22Rv1 (cell line): ENCODE measurements around the gene NTRK3.

Experiments used
- H3K27ac ChIP-seq: fragments of 450-650 bp; 2 replicates; pipeline ENCODE4 v1.5.1; 2017
- ZFX ChIP-seq: fragments of 450-650 bp; IDR thresholded peaks from 2 replicates; pipeline ENCODE4 v1.6.1; 2017; ENCODE audit warnings: antibody characterized with exemption, borderline replicate concordance
- TF ChIP-seq, protein P1 (sequence below): fragments of 450-650 bp; IDR thresholded peaks from 2 replicates; pipeline ENCODE4 v1.5.1; 2017; ENCODE audit warnings: mild to moderate bottlenecking

The NTRK3 gene

DNA sequence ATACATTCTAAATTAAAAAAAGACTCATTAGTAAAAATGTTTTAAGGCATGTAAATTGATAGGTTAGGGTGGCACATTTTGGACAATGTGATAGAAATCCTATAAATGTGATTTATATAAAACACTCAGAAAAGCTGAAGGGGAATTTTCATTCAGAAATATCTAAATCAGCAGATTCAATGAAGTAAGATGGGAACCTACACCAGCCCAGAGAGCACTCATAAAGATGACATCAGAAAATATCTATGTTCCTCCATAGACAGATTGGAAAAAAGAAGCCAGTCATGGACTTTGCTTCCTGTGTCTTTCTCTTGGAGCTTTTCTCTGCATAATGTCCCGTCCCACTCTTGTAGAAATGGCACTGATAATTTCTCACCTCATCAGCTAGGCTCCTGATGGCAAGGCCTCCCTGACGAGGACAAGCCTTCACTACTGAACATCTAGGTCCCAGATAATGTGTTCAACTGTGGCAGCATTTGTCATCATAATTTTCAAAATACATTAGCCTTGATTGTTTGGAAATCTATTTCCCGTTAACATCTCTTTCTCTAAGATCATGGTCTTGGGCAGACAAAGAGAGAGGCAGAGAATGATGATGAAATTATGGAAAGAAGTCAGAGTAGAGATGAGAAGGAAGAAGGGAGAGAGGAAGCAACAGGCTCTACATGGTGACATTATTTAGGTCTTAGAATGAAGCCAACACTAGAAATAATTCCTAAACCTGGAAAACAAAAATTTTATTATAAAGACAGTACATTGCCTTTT lies 354.4 kb downstream of the NTRK3 start:
- H3K27ac ChIP-seq: no peak overlapping the region
- TF ChIP-seq ZFX: no peak
- TF ChIP-seq, protein P1, sequence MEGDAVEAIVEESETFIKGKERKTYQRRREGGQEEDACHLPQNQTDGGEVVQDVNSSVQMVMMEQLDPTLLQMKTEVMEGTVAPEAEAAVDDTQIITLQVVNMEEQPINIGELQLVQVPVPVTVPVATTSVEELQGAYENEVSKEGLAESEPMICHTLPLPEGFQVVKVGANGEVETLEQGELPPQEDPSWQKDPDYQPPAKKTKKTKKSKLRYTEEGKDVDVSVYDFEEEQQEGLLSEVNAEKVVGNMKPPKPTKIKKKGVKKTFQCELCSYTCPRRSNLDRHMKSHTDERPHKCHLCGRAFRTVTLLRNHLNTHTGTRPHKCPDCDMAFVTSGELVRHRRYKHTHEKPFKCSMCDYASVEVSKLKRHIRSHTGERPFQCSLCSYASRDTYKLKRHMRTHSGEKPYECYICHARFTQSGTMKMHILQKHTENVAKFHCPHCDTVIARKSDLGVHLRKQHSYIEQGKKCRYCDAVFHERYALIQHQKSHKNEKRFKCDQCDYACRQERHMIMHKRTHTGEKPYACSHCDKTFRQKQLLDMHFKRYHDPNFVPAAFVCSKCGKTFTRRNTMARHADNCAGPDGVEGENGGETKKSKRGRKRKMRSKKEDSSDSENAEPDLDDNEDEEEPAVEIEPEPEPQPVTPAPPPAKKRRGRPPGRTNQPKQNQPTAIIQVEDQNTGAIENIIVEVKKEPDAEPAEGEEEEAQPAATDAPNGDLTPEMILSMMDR: no peak

DNA sequence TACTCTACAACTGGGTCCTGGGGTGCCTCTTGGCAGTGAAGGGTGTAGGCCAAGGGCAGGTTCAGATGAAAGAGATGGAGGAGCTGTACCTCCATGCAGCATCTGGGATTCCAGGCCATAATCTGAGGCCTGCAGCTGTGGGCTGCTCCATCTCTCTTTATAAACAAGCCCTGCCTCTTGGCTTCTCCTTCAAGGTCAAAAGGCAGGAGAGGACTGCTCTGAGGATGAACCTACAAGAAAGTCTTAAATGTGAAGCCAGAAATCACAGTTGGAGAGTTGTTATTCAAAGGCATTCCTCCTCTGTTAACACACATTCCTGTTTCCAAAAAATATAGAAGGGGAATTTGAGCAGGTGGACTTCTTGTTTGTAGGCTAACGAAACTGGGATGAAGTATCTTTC lies 355.5 kb downstream of the NTRK3 start:
- H3K27ac ChIP-seq: no peak overlapping the region
- TF ChIP-seq ZFX: no peak
- TF ChIP-seq, protein P1: no peak

DNA sequence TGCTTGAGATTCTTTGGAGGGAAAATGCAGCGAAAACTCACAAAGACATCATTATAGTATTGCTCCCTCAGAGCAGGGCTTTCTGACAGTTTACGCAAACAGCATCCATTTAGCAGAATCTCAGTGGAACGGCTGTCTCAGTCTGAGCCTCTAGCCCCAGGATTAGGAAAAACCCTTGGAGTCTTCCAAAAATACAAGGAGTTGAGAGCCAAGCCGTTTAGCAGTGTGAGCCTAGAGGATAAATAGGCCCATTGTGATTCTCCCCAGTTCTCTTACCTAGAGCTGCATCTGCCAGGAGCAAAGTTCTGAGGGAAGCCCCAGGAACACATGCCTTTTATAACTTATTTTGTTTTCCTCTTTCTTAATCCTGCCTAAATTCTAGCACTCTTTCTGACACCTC lies 359.6 kb downstream of the NTRK3 start:
- no peak for TF ChIP-seq ZFX
- TF ChIP-seq, protein P1: no peak
- no peak overlapping the region for H3K27ac ChIP-seq

DNA sequence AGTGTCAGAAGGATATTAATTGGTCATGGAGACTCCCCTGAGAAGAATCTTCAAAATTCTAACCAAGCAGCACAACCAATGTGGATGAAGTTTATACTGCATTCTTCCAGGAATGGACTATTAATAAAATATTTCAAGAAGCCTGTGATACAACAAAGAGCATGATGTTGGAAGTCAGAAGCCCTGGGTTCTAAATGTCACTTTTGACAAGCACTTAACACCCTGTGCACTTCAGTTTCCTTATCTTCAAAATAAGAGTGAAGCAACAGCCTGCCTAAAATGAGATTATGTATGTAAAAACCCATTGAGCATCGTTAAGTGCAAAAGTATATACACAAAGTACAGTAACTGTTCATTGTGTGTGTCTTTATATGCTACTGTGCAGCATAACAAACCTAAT lies 369.4 kb downstream of the NTRK3 start:
- no peak overlapping the region for H3K27ac ChIP-seq
- no peak for TF ChIP-seq ZFX
- TF ChIP-seq, protein P1: no peak

DNA sequence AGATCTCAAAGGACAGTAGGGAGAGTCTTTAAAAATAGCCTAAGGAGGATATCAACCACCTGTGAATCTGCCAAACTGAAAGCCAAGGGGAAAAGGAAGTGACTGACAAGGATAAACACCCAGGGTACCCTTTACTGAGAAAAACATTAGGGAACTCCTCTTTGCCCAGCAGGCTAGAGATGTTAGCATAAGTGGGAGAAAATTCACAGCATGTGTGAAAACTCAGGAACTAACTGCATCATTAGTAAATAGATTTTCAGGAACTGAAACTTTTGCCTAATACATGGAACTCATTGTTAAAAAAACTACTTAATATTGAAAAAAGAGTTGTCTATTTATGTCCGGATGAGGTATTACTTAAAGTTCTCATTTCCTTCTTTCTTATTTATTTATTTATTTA lies 375.5 kb downstream of the NTRK3 start:
- no peak overlapping the region for H3K27ac ChIP-seq
- TF ChIP-seq, protein P1: no peak
- no peak for TF ChIP-seq ZFX

DNA sequence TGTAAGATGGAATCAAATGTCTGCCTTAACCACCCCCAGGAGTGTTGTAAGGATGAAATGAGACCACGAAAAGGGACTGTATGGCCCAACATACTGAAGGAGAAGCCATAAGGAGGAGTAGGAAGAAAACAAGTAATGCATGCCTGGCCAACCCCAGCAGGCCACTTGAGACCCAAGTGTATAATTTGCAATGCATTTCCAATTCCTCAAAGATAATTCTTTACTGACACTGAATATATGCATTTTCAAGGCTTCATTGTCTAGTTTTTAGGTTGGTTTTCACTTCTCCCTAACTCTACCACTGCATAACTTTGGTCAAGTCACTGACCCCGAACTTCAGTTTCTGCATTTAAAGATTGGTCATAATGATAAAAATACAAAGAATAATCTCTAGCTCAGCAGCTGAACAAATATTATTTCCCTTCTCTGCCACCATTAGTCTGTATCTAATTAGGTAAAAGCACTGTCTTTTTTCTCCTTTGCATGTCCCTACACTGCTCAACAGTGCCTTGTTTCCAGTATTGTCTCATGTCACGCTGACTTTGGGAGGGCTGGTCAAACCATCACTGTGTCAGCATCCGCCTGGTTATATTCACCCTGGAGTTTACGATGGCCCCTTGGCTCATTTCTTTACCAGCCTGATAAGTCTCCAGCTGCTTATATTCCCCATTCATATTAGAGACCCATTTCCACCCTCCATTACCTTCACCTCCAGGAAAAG lies 378.6 kb downstream of the NTRK3 start:
- no peak for TF ChIP-seq ZFX
- TF ChIP-seq, protein P1: no peak
- no peak overlapping the region for H3K27ac ChIP-seq

DNA sequence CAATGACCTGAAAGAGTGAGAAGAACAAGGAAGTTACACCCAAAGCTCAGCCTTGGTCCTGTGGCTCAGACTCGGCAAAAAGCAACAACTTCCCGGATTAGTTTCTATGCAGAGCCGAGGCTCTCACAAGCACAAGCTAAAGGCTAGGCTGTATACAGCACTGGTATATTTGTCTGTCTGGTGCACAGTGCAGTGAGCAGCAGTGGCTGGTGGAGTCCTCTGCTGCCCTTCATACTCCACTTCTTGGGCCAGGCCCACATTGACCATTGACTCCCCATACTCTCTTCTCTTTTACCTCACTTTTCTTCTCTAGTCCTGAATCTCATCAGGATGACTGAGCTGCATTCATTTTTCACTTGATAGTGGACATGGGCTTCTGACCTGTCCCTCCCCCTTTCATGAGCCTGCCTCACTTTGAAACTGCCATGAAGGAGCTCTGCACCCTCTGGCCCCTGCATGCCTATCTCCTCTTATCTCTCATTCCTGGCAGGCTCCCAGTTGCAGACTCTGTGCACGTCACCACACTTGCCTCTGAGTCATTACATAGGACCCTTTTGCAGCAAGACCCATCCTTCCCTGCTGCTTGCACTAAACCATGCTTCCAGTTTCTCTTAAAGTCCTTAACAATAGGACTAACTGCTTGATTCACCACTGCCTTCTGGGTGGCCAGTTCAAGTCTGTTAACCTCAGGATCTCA lies 379.3 kb downstream of the NTRK3 start:
- no peak overlapping the region for H3K27ac ChIP-seq
- TF ChIP-seq, protein P1: no peak
- no peak for TF ChIP-seq ZFX
